Mesenchymal stem cell (in vitro differentiated cells and primary cell): Measurements from ENCODE around the gene HOXB3.

Experiments
- DNase-seq: peaks from one replicate; pipeline ENCODE4 v3.0.0-alpha.2; 2013
- H2AFZ ChIP-seq: one replicate; pipeline ENCODE4 v1.6.1; 2013; ENCODE audit warnings: low read depth, mild to moderate bottlenecking, control low read depth, inconsistent platforms, low read length, moderate library complexity
- H2AK5ac ChIP-seq: 2 replicates; pipeline ENCODE4 v1.6.1; 2013; ENCODE audit warnings: low read length, moderate library complexity, mild to moderate bottlenecking, inconsistent platforms; ENCODE audit not compliant: severe bottlenecking
- H2BK120ac ChIP-seq: one replicate; pipeline ENCODE4 v1.6.1; 2013; ENCODE audit warnings: low read depth, mild to moderate bottlenecking, inconsistent platforms, low read length, moderate library complexity
- H2BK12ac ChIP-seq, 2 experiments: one replicate each; pipeline ENCODE4 v1.6.1; 2013; ENCODE audit warnings: inconsistent platforms in 2 of 2, low read length in 2 of 2, mild to moderate bottlenecking in 2 of 2, moderate library complexity in 2 of 2, control low read depth in 1 of 2
- H2BK15ac ChIP-seq: one replicate; pipeline ENCODE4 v1.6.1; 2013; ENCODE audit warnings: mild to moderate bottlenecking, low read depth, inconsistent platforms; ENCODE audit not compliant: poor library complexity, severe bottlenecking
- H2BK5ac ChIP-seq: 2 replicates; pipeline ENCODE4 v1.6.1; 2013; ENCODE audit warnings: low read depth, mild to moderate bottlenecking, low read length, control low read depth, inconsistent platforms; ENCODE audit not compliant: poor library complexity, severe bottlenecking
- H3K14ac ChIP-seq, 2 experiments: one replicate each; pipeline ENCODE4 v1.6.1; 2013; ENCODE audit warnings: inconsistent platforms in 2 of 2, low read length in 2 of 2, control low read depth in 1 of 2, mild to moderate bottlenecking in 1 of 2, moderate library complexity in 1 of 2
- H3K18ac ChIP-seq, 2 experiments: one replicate each; pipeline ENCODE4 v1.6.1; 2013; ENCODE audit warnings: inconsistent platforms in 2 of 2, low read length in 2 of 2, control low read depth in 1 of 2, low read depth in 1 of 2, mild to moderate bottlenecking in 1 of 2
- H3K23ac ChIP-seq, 2 experiments: one replicate each; pipeline ENCODE4 v1.6.1; 2013; ENCODE audit warnings: inconsistent platforms in 2 of 2, low read length in 2 of 2, mild to moderate bottlenecking in 2 of 2, moderate library complexity in 2 of 2, control low read depth in 1 of 2
- H3K27ac ChIP-seq: 2 replicates; pipeline ENCODE4 v1.5.1; 2013; ENCODE audit warnings: mild to moderate bottlenecking, moderate library complexity, low read length, control low read depth, inconsistent platforms; ENCODE audit not compliant: poor library complexity, severe bottlenecking
- H3K27me3 ChIP-seq, 2 experiments: 2 replicates each; pipeline versions ENCODE4 v1.6.1 to v1.7.0; 2013; ENCODE audit warnings: low read length in 2 of 2, mild to moderate bottlenecking in 2 of 2, moderate library complexity in 2 of 2, control low read depth in 1 of 2, inconsistent platforms in 1 of 2; ENCODE audit not compliant: control insufficient read depth in 1 of 2, insufficient read depth in 1 of 2
- H3K36me3 ChIP-seq, 2 experiments: 2 replicates each; pipeline versions ENCODE4 v1.6.1 to v1.7.0; 2013; ENCODE audit warnings: low read length in 2 of 2, control low read depth in 1 of 2, inconsistent platforms in 1 of 2, low read depth in 1 of 2, mild to moderate bottlenecking in 1 of 2; ENCODE audit not compliant: insufficient read depth in 2 of 2, control insufficient read depth in 1 of 2
- H3K4ac ChIP-seq, 2 experiments: one replicate each; pipeline ENCODE4 v1.6.1; 2013; ENCODE audit warnings: inconsistent platforms in 2 of 2, low read length in 2 of 2, mild to moderate bottlenecking in 2 of 2, moderate library complexity in 2 of 2, control low read depth in 1 of 2, low read depth in 1 of 2
- H3K4me1 ChIP-seq: 2 replicates; pipeline ENCODE4 v1.6.1; 2013; ENCODE audit warnings: low read depth, low read length, control low read depth; ENCODE audit not compliant: control insufficient read depth, insufficient read depth
- H3K4me2 ChIP-seq: 2 replicates; pipeline ENCODE4 v1.6.1; 2013; ENCODE audit warnings: low read length, mild to moderate bottlenecking, inconsistent platforms; ENCODE audit not compliant: poor library complexity, severe bottlenecking
- H3K4me3 ChIP-seq, 2 experiments: 2 replicates each; pipeline versions ENCODE4 v1.5.1 to v1.7.0; 2013; ENCODE audit warnings: low read length in 2 of 2, mild to moderate bottlenecking in 2 of 2, control low read depth in 1 of 2, low read depth in 1 of 2; ENCODE audit not compliant: insufficient read depth in 1 of 2
- H3K79me1 ChIP-seq: replicated peaks from 2 replicates; pipeline ENCODE4 v1.6.1; 2013; ENCODE audit warnings: mild to moderate bottlenecking, control low read depth, low read length, inconsistent platforms; ENCODE audit not compliant: poor library complexity, severe bottlenecking
- H3K9ac ChIP-seq: 2 replicates; pipeline ENCODE4 v1.7.0; 2013; ENCODE audit warnings: mild to moderate bottlenecking, low read length, moderate library complexity
- H3K9me3 ChIP-seq: 2 replicates; pipeline ENCODE4 v1.7.0; 2013; ENCODE audit warnings: mild to moderate bottlenecking, low read length; ENCODE audit not compliant: control insufficient read depth
- H4K8ac ChIP-seq: one replicate; pipeline ENCODE4 v1.6.1; 2013; ENCODE audit warnings: inconsistent platforms, mild to moderate bottlenecking, low read length, moderate library complexity
- H4K91ac ChIP-seq: one replicate; pipeline ENCODE4 v1.6.1; 2013; ENCODE audit warnings: mild to moderate bottlenecking, low read length, inconsistent platforms
- WGBS: methylation state at CpG from one replicate; pipeline ENCODE4 v1.1.7; 2013; ENCODE audit warnings: mixed read lengths; 5-methylcytosine and 5-hydroxymethylcytosine counted together

Gene HOXB3

GRCh38 chr17:48617471-48618255 lies 27.6 kb upstream of the HOXB3 start:
- Histone ChIP-seq H3K9ac (peak overlapping the region; percentile 36), H3K4me1 (peaks cover 19% of the 10 kb centered on the region), H3K9me3 (no peaks in the 10 kb centered on the region), H2AFZ (no peak overlapping the region), H2BK15ac (peak overlapping the region; percentile 99), H4K8ac (peak overlapping the region; percentile 61), H3K23ac (peak overlapping the region; percentile 46 to 70), H2AK5ac (no peak overlapping the region), H2BK120ac (peak overlapping the region; percentile 11), H2BK5ac (no peak overlapping the region), H3K79me1 (no peaks in the 10 kb centered on the region), H3K27me3 (peaks cover 77 to 78% of the 10 kb centered on the region in 2 experiments), H3K14ac (peak overlapping the region in 1 of 2 experiments; percentile 98), H3K27ac (no peak overlapping the region), H2BK12ac (peak overlapping the region; percentile 87 to 99), H3K4ac (peak overlapping the region; percentile 92 to 97), H3K36me3 (no peaks in the 10 kb centered on the region), H3K4me3 (peak overlapping the region in 1 of 2 experiments; percentile 67), H4K91ac (peak overlapping the region; percentile 95), H3K4me2 (peak overlapping the region; percentile 19), H3K18ac (peak overlapping the region; percentile 87 to 99)
- 1% methylated on average over 43 of the region's 43 CpGs for whole genome bisulfite sequencing
- DNase-seq: peak; percentile 67

GRCh38 chr17:48616717-48617470 lies 26.9 kb upstream of the HOXB3 start:
- H2AK5ac ChIP-seq: no peak overlapping the region
- H3K23ac ChIP-seq: peak overlapping the region in 1 of 2 experiments; percentile 19
- peak overlapping the region in 1 of 2 experiments; percentile 28 for H3K4me3 ChIP-seq
- peak overlapping the region in 1 of 2 experiments; percentile 89 for H3K14ac ChIP-seq
- H4K91ac ChIP-seq: peak overlapping the region; percentile 95
- H3K36me3 ChIP-seq: no peaks in the 10 kb centered on the region
- peak overlapping the region; percentile 60 for H2BK15ac ChIP-seq
- no peak overlapping the region for H2BK5ac ChIP-seq
- H2BK120ac ChIP-seq: peak overlapping the region; percentile 76
- H2AFZ ChIP-seq: no peak overlapping the region
- H4K8ac ChIP-seq: peak overlapping the region; percentile 83
- DNase-seq: peak; percentile 64
- H3K27ac ChIP-seq: no peak overlapping the region
- peak overlapping the region; percentile 84 to 97 for H2BK12ac ChIP-seq
- peaks cover 69 to 70% of the 10 kb centered on the region in 2 experiments for H3K27me3 ChIP-seq
- WGBS: 8% methylated on average over 12 of the region's 15 CpGs
- peak overlapping the region; percentile 69 to 79 for H3K4ac ChIP-seq
- no peaks in the 10 kb centered on the region for H3K9me3 ChIP-seq
- H3K4me1 ChIP-seq: peaks cover 22% of the 10 kb centered on the region
- H3K4me2 ChIP-seq: no peak overlapping the region
- H3K79me1 ChIP-seq: no peaks in the 10 kb centered on the region
- H3K18ac ChIP-seq: peak overlapping the region; percentile 62 to 98
- H3K9ac ChIP-seq: peak overlapping the region; percentile 36

GRCh38 chr17:48615963-48616716 lies 26.1 kb upstream of the HOXB3 start:
- Histone ChIP-seq H3K27me3 (peaks cover 61 to 62% of the 10 kb centered on the region in 2 experiments), H3K4me1 (peaks cover 24% of the 10 kb centered on the region), H2AFZ (no peak overlapping the region), H3K4ac (peak overlapping the region; percentile 69 to 72), H3K23ac (peak overlapping the region in 1 of 2 experiments; percentile 95), H4K8ac (peak overlapping the region; percentile 83), H2BK15ac (peak overlapping the region; percentile 83), H3K4me2 (no peak overlapping the region), H2BK120ac (peak overlapping the region; percentile 76), H3K18ac (peak overlapping the region; percentile 62 to 98), H4K91ac (peak overlapping the region; percentile 95), H3K36me3 (no peaks in the 10 kb centered on the region), H2BK12ac (peak overlapping the region; percentile 84 to 97), H3K14ac (peak overlapping the region in 1 of 2 experiments; percentile 89), H3K9me3 (no peaks in the 10 kb centered on the region), H2AK5ac (no peak overlapping the region), H3K4me3 (no peak overlapping the region), H3K79me1 (no peaks in the 10 kb centered on the region), H3K27ac (no peak overlapping the region), H3K9ac (no peak overlapping the region), H2BK5ac (no peak overlapping the region)
- DNase-seq: peak; percentile 62
- WGBS: 26% methylated on average over 9 of the region's 17 CpGs
